GM21786 (cell line): ENCODE measurements around the gene LDHB.
"Not testable (repeated sequence)": the region's sequence is repeated elsewhere in the genome, so short reads cannot be mapped to it uniquely, and the experiment has no call there.

Experiments
- ATAC-seq: cut with Tn5 transposase; IDR thresholded peaks from one replicate; pipeline ENCODE4 v1.9.1; 2021; ENCODE audit not compliant: unreplicated experiment

LDHB gene

GRCh38 chr12:21662122-21662792 is 4.6 kb upstream of the LDHB start:
- ATAC-seq: no peak

- not testable (repeated sequence) for ATAC-seq
Measured at GRCh38 chr12:21661396-21662093, 3.9 kb upstream of the LDHB start.

GRCh38 chr12:21659383-21659782 is 1.7 kb upstream of the LDHB start:
- ATAC-seq: no peak

GRCh38 chr12:21656905-21657325 is 727 bp downstream of the LDHB start:
- ATAC-seq: peak; percentile 33

- no peak for ATAC-seq
Measured at GRCh38 chr12:21655591-21655990, 2.1 kb downstream of the LDHB start.

- no peak for ATAC-seq
Measured at GRCh38 chr12:21651821-21652220, 5.8 kb downstream of the LDHB start.

- ATAC-seq: no peak
Measured at GRCh38 chr12:21650997-21651396, 6.6 kb downstream of the LDHB start.

GRCh38 chr12:21649034-21649433 is 8.6 kb downstream of the LDHB start:
- ATAC-seq: no peak

GRCh38 chr12:21648378-21648777 is 9.3 kb downstream of the LDHB start:
- ATAC-seq: no peak

GRCh38 chr12:21647179-21647578 is 10.5 kb downstream of the LDHB start:
- ATAC-seq: no peak

GRCh38 chr12:21645041-21645500 is 12.6 kb downstream of the LDHB start:
- not testable (repeated sequence) for ATAC-seq

GRCh38 chr12:21644516-21644915 is 13.1 kb downstream of the LDHB start:
- ATAC-seq: no peak

GRCh38 chr12:21643758-21644157 is 13.9 kb downstream of the LDHB start:
- ATAC-seq: no peak

- ATAC-seq: peak; percentile 72
Measured at GRCh38 chr12:21642707-21643389, 14.8 kb downstream of the LDHB start.

GRCh38 chr12:21638054-21638891 is 19.4 kb downstream of the LDHB start:
- ATAC-seq: no peak

- no peak for ATAC-seq
Measured at GRCh38 chr12:21634245-21634644, 23.4 kb downstream of the LDHB start.

GRCh38 chr12:21631367-21631766 is 26.3 kb downstream of the LDHB start:
- no peak for ATAC-seq

- ATAC-seq: no peak
Measured at GRCh38 chr12:21627924-21628323, 29.7 kb downstream of the LDHB start.

- no peak for ATAC-seq
Measured at GRCh38 chr12:21618566-21618965, 39.1 kb downstream of the LDHB start.

- no peak for ATAC-seq
Measured at GRCh38 chr12:21617030-21617429, 40.6 kb downstream of the LDHB start.

- no peak for ATAC-seq
Measured at GRCh38 chr12:21615431-21615830, 42.2 kb downstream of the LDHB start.
